Gastrocnemius medialis (tissue), 4 donors: ENCODE measurements around the gene TNN. TPM values are rescaled to one million over a fixed set of nuclear protein-coding genes. Genes with fewer than 3 reads are reported as not detected.

Experiments used
- ATAC-seq, 2 donors: fragments of 150-250 bp; one replicate each; pipeline ENCODE4 v1.9.1; 2016
- DNase-seq, 2 donors: peaks; one replicate each; pipeline ENCODE4 v3.0.0-alpha.2; 2019
- H3K27ac ChIP-seq, 4 donors: fragments of 200-600 bp; sonication (generic); 1 replicate in 1 of 4; 2 replicates in 3 of 4; pipeline ENCODE4 v1.5.1; 2016 to 2018; ENCODE audit warnings: mild to moderate bottlenecking in 2 of 4, moderate library complexity in 1 of 4
- H3K27me3 ChIP-seq, 3 donors: fragments of 200-600 bp; sonication (generic) in 2 of 3; 1 replicate in 1 of 3; 2 replicates in 2 of 3; pipeline versions ENCODE4 v1.5.1 to v1.6.0; 2016 to 2019; ENCODE audit warnings: mild to moderate bottlenecking in 1 of 3, moderate library complexity in 1 of 3
- H3K36me3 ChIP-seq, 2 donors: fragments of 200-600 bp; sonication (generic) in 1 of 2; one replicate each; pipeline ENCODE4 v1.5.1; 2017 to 2018
- H3K4me1 ChIP-seq, 2 donors: fragments of 200-600 bp; sonication (generic) in 1 of 2; one replicate each; pipeline ENCODE4 v1.5.1; 2016 to 2017; ENCODE audit warnings: mild to moderate bottlenecking in 2 of 2
- H3K4me3 ChIP-seq, 4 donors: fragments of 200-600 bp; sonication (generic) in 3 of 4; 1 replicate in 1 of 4; 2 replicates in 3 of 4; pipeline ENCODE4 v1.5.1; 2016 to 2019; ENCODE audit warnings: mild to moderate bottlenecking in 2 of 4
- H3K9me3 ChIP-seq, 3 donors: fragments of 200-600 bp; sonication (generic) in 2 of 3; 1 replicate in 1 of 3; 2 replicates in 2 of 3; pipeline ENCODE4 v1.5.1; 2016 to 2019
- POLR2A ChIP-seq, 2 donors: fragments of 450-650 bp; IDR thresholded peaks; one replicate each; pipeline ENCODE4 v1.6.1; 2017; ENCODE audit warnings: antibody characterized with exemption in 2 of 2, mild to moderate bottlenecking in 2 of 2, moderate library complexity in 2 of 2
- in situ Hi-C, 4 donors: fragments of 200-750 bp; cut with MboI; loops; one replicate each; pipeline versions ENCODE4 v1.15.0 to v1.8.0; 2017; ENCODE audit warnings: low sequenced_read_pairs in 4 of 4
- intact Hi-C: fragments of 100-400 bp; cut with DNase I; formaldehyde crosslinking; loops from one replicate; pipeline ENCODE4 v1.15.1; 2023; ENCODE audit warnings: low total_unique reads
- total RNA-seq, 4 donors: library from RNA; depleted of rRNA; stranded (reverse); fragments of >200 nt; gene quantifications; one replicate each; pipeline versions ENCODE4 v1.1.0 to v1.2.3, GENCODE V29; 2016
- TF ChIP-seq, protein P1 (sequence below), 5 experiments: fragments of 450-650 bp in 3 of 5; fragments of 200-600 bp in 2 of 5; sonication (generic) in 2 of 5; IDR thresholded peaks in 4 of 5; conservative IDR thresholded peaks in 1 of 5; 1 replicate in 4 of 5; 2 replicates in 1 of 5; pipeline ENCODE4 v1.5.1; 2016 to 2019; ENCODE audit warnings: antibody characterized with exemption in 5 of 5, mild to moderate bottlenecking in 3 of 5, moderate library complexity in 3 of 5

TNN gene
- total RNA-seq, 4 donors from 2014 or later, result 0.07 TPM; not detected in 3

DNA sequence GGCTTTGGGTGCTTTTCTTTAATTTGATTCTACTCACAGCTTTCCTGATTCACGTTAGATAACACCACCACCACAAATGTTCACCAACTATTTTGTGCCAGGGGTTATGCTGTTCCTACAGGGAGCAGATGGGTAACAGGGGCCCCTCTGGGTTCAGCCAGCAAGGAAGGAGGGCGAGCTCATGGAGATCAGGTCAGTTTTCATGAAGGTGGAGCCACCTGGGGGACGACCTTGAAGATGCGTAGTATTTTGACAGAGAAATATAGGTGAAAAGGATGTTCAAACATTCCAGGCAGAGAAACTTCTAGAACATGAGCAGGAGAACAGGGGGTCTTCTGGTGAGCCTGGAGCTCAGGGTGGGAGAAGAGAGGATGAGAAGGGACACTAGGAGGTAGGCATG lies 96.1 kb downstream of the TNN start:
- intact Hi-C loops (no loop called here), in situ Hi-C loops (loop anchor here in 2 of 4 donors (25.0 kb wide), 1 partner anchor 899 kb away; no protein-coding TSS in a partner anchor)

DNA sequence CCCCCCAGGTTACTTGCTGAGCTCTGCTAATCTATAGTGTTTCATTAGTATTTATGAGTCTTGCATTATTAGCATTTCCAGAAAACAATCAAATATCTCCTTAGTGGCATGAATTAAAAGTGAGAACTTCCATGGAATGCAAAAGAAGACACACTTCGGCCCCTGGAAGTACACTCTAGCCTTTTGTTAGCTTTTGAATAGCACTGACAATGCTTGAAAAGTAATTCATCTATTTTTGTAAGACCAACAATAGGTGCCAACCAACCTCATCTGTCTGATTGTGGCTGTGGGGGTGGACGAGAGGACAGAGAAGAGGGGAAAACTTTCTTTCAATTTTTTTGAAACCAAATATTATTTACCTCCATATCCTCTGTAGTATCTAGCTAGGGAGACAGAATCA lies 97.1 kb downstream of the TNN start:
- Histone ChIP-seq H3K4me1 (no peaks in the 10 kb centered on the region), H3K27me3 (no peaks in the 10 kb centered on the region), H3K36me3 (peaks cover 0 to 27% of the 10 kb centered on the region in 2 donors), H3K9me3 (no peaks in the 10 kb centered on the region), H3K27ac (no peak overlapping the region), H3K4me3 (no peak overlapping the region)
- DNase-seq, result no peak
- in situ Hi-C loops, result loop anchor here in 2 of 4 donors (25.0 kb wide), 1 partner anchor 898 kb away; no protein-coding TSS in a partner anchor
- intact Hi-C loops, result no loop called here
- no peak for ATAC-seq
- TF ChIP-seq POLR2A (IDR thresholded peaks at IDR 0.05), result no peak
- TF ChIP-seq, protein P1, sequence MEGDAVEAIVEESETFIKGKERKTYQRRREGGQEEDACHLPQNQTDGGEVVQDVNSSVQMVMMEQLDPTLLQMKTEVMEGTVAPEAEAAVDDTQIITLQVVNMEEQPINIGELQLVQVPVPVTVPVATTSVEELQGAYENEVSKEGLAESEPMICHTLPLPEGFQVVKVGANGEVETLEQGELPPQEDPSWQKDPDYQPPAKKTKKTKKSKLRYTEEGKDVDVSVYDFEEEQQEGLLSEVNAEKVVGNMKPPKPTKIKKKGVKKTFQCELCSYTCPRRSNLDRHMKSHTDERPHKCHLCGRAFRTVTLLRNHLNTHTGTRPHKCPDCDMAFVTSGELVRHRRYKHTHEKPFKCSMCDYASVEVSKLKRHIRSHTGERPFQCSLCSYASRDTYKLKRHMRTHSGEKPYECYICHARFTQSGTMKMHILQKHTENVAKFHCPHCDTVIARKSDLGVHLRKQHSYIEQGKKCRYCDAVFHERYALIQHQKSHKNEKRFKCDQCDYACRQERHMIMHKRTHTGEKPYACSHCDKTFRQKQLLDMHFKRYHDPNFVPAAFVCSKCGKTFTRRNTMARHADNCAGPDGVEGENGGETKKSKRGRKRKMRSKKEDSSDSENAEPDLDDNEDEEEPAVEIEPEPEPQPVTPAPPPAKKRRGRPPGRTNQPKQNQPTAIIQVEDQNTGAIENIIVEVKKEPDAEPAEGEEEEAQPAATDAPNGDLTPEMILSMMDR (IDR thresholded peaks at IDR 0.05 in 4 of 5, conservative IDR thresholded peaks at IDR 0.05 in 1 of 5), result no peak

More for the DNA sequence above, 96.1 kb downstream of the TNN start:
- no peaks in the 10 kb centered on the region for H3K27me3 ChIP-seq
- no peak for TF ChIP-seq POLR2A (IDR thresholded peaks at IDR 0.05)
- TF ChIP-seq, protein P1 (IDR thresholded peaks at IDR 0.05 in 4 of 5, conservative IDR thresholded peaks at IDR 0.05 in 1 of 5), result no peak
- DNase-seq (no peak), ATAC-seq (no peak)
- no peak overlapping the region for H3K4me3 ChIP-seq
- no peaks in the 10 kb centered on the region for H3K4me1 ChIP-seq
- peaks cover 0 to 30% of the 10 kb centered on the region in 2 donors for H3K36me3 ChIP-seq
- no peak overlapping the region for H3K27ac ChIP-seq
- H3K9me3 ChIP-seq, result no peaks in the 10 kb centered on the region

DNA sequence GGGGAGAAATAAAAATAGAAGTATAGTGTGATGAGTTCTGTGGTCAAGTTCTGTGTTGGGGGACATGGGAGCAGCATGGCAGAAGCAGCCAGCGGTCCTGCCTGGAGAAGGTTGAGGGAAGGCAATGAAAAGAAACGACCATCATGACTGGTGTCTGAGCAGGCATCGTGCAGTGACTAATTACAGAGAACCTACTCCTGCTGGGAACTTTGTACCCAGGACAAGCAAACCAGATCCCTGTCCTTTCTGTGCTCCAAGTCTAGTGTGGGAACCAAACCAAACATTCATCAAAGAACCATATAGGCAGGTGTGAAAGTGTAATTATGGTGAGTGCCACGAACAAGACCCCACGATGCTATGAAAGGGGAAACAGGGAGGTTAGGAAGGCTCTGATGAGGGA lies 99.1 kb downstream of the TNN start:
- Histone ChIP-seq H3K27me3 (no peaks in the 10 kb centered on the region), H3K4me3 (no peak overlapping the region), H3K4me1 (no peaks in the 10 kb centered on the region), H3K9me3 (no peaks in the 10 kb centered on the region), H3K36me3 (peaks cover 0 to 18% of the 10 kb centered on the region in 2 donors), H3K27ac (no peak overlapping the region)
- ATAC-seq (no peak), DNase-seq (no peak)
- intact Hi-C loops (no loop called here), in situ Hi-C loops (loop anchor here in 2 of 4 donors (25.0 kb wide), 1 partner anchor 896 kb away; no protein-coding TSS in a partner anchor)
- no peak for TF ChIP-seq POLR2A (IDR thresholded peaks at IDR 0.05)
- TF ChIP-seq, protein P1 (IDR thresholded peaks at IDR 0.05 in 4 of 5, conservative IDR thresholded peaks at IDR 0.05 in 1 of 5), result no peak

DNA sequence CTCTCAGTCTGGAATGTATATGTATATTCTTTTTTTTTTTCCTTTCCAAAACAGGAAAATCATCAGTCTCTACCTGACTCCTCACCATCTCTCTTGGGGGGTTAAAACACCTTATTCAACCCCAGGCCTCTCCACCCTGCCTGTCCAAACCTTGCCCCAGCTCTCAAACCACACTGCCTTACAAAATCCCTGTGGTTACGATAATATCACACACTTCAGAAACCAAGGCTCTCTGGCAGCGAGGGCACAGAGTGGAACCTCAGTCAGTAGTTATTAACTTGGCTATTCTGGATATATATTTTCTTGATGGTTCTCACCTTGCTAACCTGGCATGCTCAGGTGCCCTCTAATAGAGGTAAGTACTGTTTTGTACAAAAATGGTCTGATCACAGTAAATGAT lies 100.2 kb downstream of the TNN start:
- no peaks in the 10 kb centered on the region for H3K27me3 ChIP-seq
- H3K36me3 ChIP-seq, result peaks cover 0 to 18% of the 10 kb centered on the region in 2 donors
- intact Hi-C loops, result no loop called here
- no peak overlapping the region for H3K27ac ChIP-seq
- H3K4me1 ChIP-seq, result no peaks in the 10 kb centered on the region
- ATAC-seq (no peak), DNase-seq (no peak)
- TF ChIP-seq, protein P1 (IDR thresholded peaks at IDR 0.05 in 4 of 5, conservative IDR thresholded peaks at IDR 0.05 in 1 of 5), result no peak
- no peak for TF ChIP-seq POLR2A (IDR thresholded peaks at IDR 0.05)
- in situ Hi-C loops, result loop anchor here in 2 of 4 donors (25.0 kb wide), 1 partner anchor 894 kb away; no protein-coding TSS in a partner anchor
- H3K4me3 ChIP-seq, result no peak overlapping the region
- no peaks in the 10 kb centered on the region for H3K9me3 ChIP-seq

DNA sequence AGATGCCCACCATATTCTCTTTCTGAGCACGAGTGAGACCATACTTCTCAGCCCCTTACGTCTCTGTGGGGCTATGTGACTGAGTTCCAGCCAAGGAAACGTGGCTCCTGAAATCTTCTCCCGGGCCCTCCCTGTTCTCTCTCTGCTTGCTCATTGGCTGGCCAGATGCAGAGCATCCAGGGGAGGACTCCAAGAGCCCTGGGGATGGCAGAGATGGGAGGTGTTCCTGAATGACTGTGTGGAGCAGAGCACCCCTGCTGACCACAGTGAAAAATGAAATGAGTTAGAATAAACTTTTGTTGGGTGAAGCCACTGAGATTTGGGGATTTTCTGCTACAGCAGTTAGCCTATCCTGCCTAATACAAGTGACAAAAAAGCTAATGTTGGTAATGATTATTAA lies 101.1 kb downstream of the TNN start:
- Histone ChIP-seq H3K4me1 (no peaks in the 10 kb centered on the region), H3K9me3 (no peaks in the 10 kb centered on the region), H3K27me3 (no peaks in the 10 kb centered on the region), H3K27ac (no peak overlapping the region), H3K36me3 (peaks cover 0 to 18% of the 10 kb centered on the region in 2 donors), H3K4me3 (no peak overlapping the region)
- in situ Hi-C loops, result loop anchor here in 2 of 4 donors (25.0 kb wide), 1 partner anchor 894 kb away; no protein-coding TSS in a partner anchor
- intact Hi-C loops, result no loop called here
- ATAC-seq, result no peak
- no peak for DNase-seq
- TF ChIP-seq POLR2A (IDR thresholded peaks at IDR 0.05), result no peak
